ENCODE results near the gene MKNK2.

MKNK2 gene

GRCh38 chr19:2042485-2043250, 8.4 kb downstream of the MKNK2 start:
- Histone ChIP-seq H3K4me3 (ENCODE audit: insufficient read depth, low read depth, low read length, poor library complexity, severe bottlenecking) (peak overlapping the region; percentile 15), H3K27me3 (replicated peaks; ENCODE audit: control insufficient read depth, insufficient read depth, low read length, poor library complexity, severe bottlenecking) (no peaks in the 10 kb centered on the region), H3K9me3 (ENCODE audit: control insufficient read depth, low read length) (no peaks in the 10 kb centered on the region), H3K4me1 (ENCODE audit: control insufficient read depth, insufficient read depth, low read length, poor library complexity, severe bottlenecking) (peaks cover 61% of the 10 kb centered on the region), H3K27ac (ENCODE audit: insufficient read depth, low read length, poor library complexity, severe bottlenecking) (peak overlapping the region; percentile 95), H3K36me3 (ENCODE audit: control insufficient read depth, insufficient read depth, low read length) (peaks cover 73% of the 10 kb centered on the region)
- no peak for DNase-seq

- Histone ChIP-seq H3K27me3 (replicated peaks; ENCODE audit: control insufficient read depth, insufficient read depth, low read length, poor library complexity, severe bottlenecking) (no peaks in the 10 kb centered on the region), H3K9me3 (ENCODE audit: control insufficient read depth, low read length) (no peaks in the 10 kb centered on the region), H3K4me1 (ENCODE audit: control insufficient read depth, insufficient read depth, low read length, poor library complexity, severe bottlenecking) (peaks cover 53% of the 10 kb centered on the region), H3K36me3 (ENCODE audit: control insufficient read depth, insufficient read depth, low read length) (peaks cover 68% of the 10 kb centered on the region), H3K4me3 (ENCODE audit: insufficient read depth, low read depth, low read length, poor library complexity, severe bottlenecking) (peak overlapping the region; percentile 44), H3K27ac (ENCODE audit: insufficient read depth, low read length, poor library complexity, severe bottlenecking) (peak overlapping the region; percentile 95)
- DNase-seq, result peak; percentile 99 to 100 (median 100)
Observed at GRCh38 chr19:2041683-2042484, 9.2 kb downstream of the MKNK2 start.

- no peak for DNase-seq
- H3K9me3 ChIP-seq (ENCODE audit: control insufficient read depth, low read length), result no peaks in the 10 kb centered on the region
- peak overlapping the region; percentile 44 for H3K4me3 ChIP-seq (ENCODE audit: insufficient read depth, low read depth, low read length, poor library complexity, severe bottlenecking)
- H3K36me3 ChIP-seq (ENCODE audit: control insufficient read depth, insufficient read depth, low read length), result peaks cover 62% of the 10 kb centered on the region
- no peaks in the 10 kb centered on the region for H3K27me3 ChIP-seq (replicated peaks; ENCODE audit: control insufficient read depth, insufficient read depth, low read length, poor library complexity, severe bottlenecking)
- peaks cover 48% of the 10 kb centered on the region for H3K4me1 ChIP-seq (ENCODE audit: control insufficient read depth, insufficient read depth, low read length, poor library complexity, severe bottlenecking)
- peak overlapping the region; percentile 95 for H3K27ac ChIP-seq (ENCODE audit: insufficient read depth, low read length, poor library complexity, severe bottlenecking)
Observed at GRCh38 chr19:2041433-2041682, 9.7 kb downstream of the MKNK2 start.

- Histone ChIP-seq H3K27me3 (replicated peaks; ENCODE audit: control insufficient read depth, insufficient read depth, low read length, poor library complexity, severe bottlenecking) (no peaks in the 10 kb centered on the region), H3K9me3 (ENCODE audit: control insufficient read depth, low read length) (no peaks in the 10 kb centered on the region), H3K4me3 (ENCODE audit: insufficient read depth, low read depth, low read length, poor library complexity, severe bottlenecking) (peak overlapping the region; percentile 44), H3K4me1 (ENCODE audit: control insufficient read depth, insufficient read depth, low read length, poor library complexity, severe bottlenecking) (peaks cover 44% of the 10 kb centered on the region), H3K27ac (ENCODE audit: insufficient read depth, low read length, poor library complexity, severe bottlenecking) (peak overlapping the region; percentile 95), H3K36me3 (ENCODE audit: control insufficient read depth, insufficient read depth, low read length) (peaks cover 57% of the 10 kb centered on the region)
- no peak for DNase-seq
Observed at GRCh38 chr19:2040647-2041432, 10.2 kb downstream of the MKNK2 start.

- no peak for DNase-seq
- Histone ChIP-seq H3K4me3 (ENCODE audit: insufficient read depth, low read depth, low read length, poor library complexity, severe bottlenecking) (no peak overlapping the region), H3K36me3 (ENCODE audit: control insufficient read depth, insufficient read depth, low read length) (peaks cover 51% of the 10 kb centered on the region), H3K9me3 (ENCODE audit: control insufficient read depth, low read length) (no peaks in the 10 kb centered on the region), H3K27me3 (replicated peaks; ENCODE audit: control insufficient read depth, insufficient read depth, low read length, poor library complexity, severe bottlenecking) (no peaks in the 10 kb centered on the region), H3K27ac (ENCODE audit: insufficient read depth, low read length, poor library complexity, severe bottlenecking) (peak overlapping the region; percentile 95), H3K4me1 (ENCODE audit: control insufficient read depth, insufficient read depth, low read length, poor library complexity, severe bottlenecking) (peaks cover 39% of the 10 kb centered on the region)
Observed at GRCh38 chr19:2039959-2040646, 10.9 kb downstream of the MKNK2 start.

GRCh38 chr19:2039089-2039958, 11.7 kb downstream of the MKNK2 start:
- peak overlapping the region; percentile 95 for H3K27ac ChIP-seq (ENCODE audit: insufficient read depth, low read length, poor library complexity, severe bottlenecking)
- no peak for DNase-seq
- no peaks in the 10 kb centered on the region for H3K27me3 ChIP-seq (replicated peaks; ENCODE audit: control insufficient read depth, insufficient read depth, low read length, poor library complexity, severe bottlenecking)
- peaks cover 43% of the 10 kb centered on the region for H3K36me3 ChIP-seq (ENCODE audit: control insufficient read depth, insufficient read depth, low read length)
- H3K4me1 ChIP-seq (ENCODE audit: control insufficient read depth, insufficient read depth, low read length, poor library complexity, severe bottlenecking), result peaks cover 36% of the 10 kb centered on the region
- no peak overlapping the region for H3K4me3 ChIP-seq (ENCODE audit: insufficient read depth, low read depth, low read length, poor library complexity, severe bottlenecking)
- no peaks in the 10 kb centered on the region for H3K9me3 ChIP-seq (ENCODE audit: control insufficient read depth, low read length)

- peaks cover 37% of the 10 kb centered on the region for H3K4me1 ChIP-seq (ENCODE audit: control insufficient read depth, insufficient read depth, low read length, poor library complexity, severe bottlenecking)
- peaks cover 38% of the 10 kb centered on the region for H3K36me3 ChIP-seq (ENCODE audit: control insufficient read depth, insufficient read depth, low read length)
- no peaks in the 10 kb centered on the region for H3K27me3 ChIP-seq (replicated peaks; ENCODE audit: control insufficient read depth, insufficient read depth, low read length, poor library complexity, severe bottlenecking)
- H3K4me3 ChIP-seq (ENCODE audit: insufficient read depth, low read depth, low read length, poor library complexity, severe bottlenecking), result no peak overlapping the region
- no peaks in the 10 kb centered on the region for H3K9me3 ChIP-seq (ENCODE audit: control insufficient read depth, low read length)
- no peak for DNase-seq
- H3K27ac ChIP-seq (ENCODE audit: insufficient read depth, low read length, poor library complexity, severe bottlenecking), result peak overlapping the region; percentile 30
Observed at GRCh38 chr19:2038284-2039088, 12.6 kb downstream of the MKNK2 start.

- H3K4me3 ChIP-seq (ENCODE audit: insufficient read depth, low read depth, low read length, poor library complexity, severe bottlenecking), result no peak overlapping the region
- peaks cover 38% of the 10 kb centered on the region for H3K36me3 ChIP-seq (ENCODE audit: control insufficient read depth, insufficient read depth, low read length)
- H3K9me3 ChIP-seq (ENCODE audit: control insufficient read depth, low read length), result no peaks in the 10 kb centered on the region
- DNase-seq, result no peak
- no peaks in the 10 kb centered on the region for H3K27me3 ChIP-seq (replicated peaks; ENCODE audit: control insufficient read depth, insufficient read depth, low read length, poor library complexity, severe bottlenecking)
- H3K4me1 ChIP-seq (ENCODE audit: control insufficient read depth, insufficient read depth, low read length, poor library complexity, severe bottlenecking), result peaks cover 37% of the 10 kb centered on the region
- H3K27ac ChIP-seq (ENCODE audit: insufficient read depth, low read length, poor library complexity, severe bottlenecking), result no peak overlapping the region
Observed at GRCh38 chr19:2037651-2038255, 13.3 kb downstream of the MKNK2 start.
